ENCODE results near the gene TTLL9.

TTLL9 gene

GRCh38 chr20:31857861-31858759 lies 12.3 kb upstream of the TTLL9 start:
- DNase-seq (ENCODE audit: low spot score), result no peak

GRCh38 chr20:31858760-31859083 lies 11.7 kb upstream of the TTLL9 start:
- no peak for DNase-seq (ENCODE audit: low spot score)

- DNase-seq (ENCODE audit: low spot score), result no peak
Observed at GRCh38 chr20:31859266-31859997, 11.0 kb upstream of the TTLL9 start.

GRCh38 chr20:31859998-31860380 lies 10.4 kb upstream of the TTLL9 start:
- no peak for DNase-seq (ENCODE audit: low spot score)

GRCh38 chr20:31860390-31861134 lies 9.9 kb upstream of the TTLL9 start:
- DNase-seq (ENCODE audit: low spot score), result peak; percentile 56

GRCh38 chr20:31861135-31861384 lies 9.4 kb upstream of the TTLL9 start:
- peak; percentile 18 for DNase-seq (ENCODE audit: low spot score)

- peak; percentile 77 for DNase-seq (ENCODE audit: low spot score)
Observed at GRCh38 chr20:31861385-31862156, 8.9 kb upstream of the TTLL9 start.

- DNase-seq (ENCODE audit: low spot score), result no peak
Observed at GRCh38 chr20:31862157-31862470, 8.3 kb upstream of the TTLL9 start.

GRCh38 chr20:31862506-31862905 lies 7.9 kb upstream of the TTLL9 start:
- no peak for DNase-seq (ENCODE audit: low spot score)

GRCh38 chr20:31863296-31864085 lies 6.9 kb upstream of the TTLL9 start:
- no peak for DNase-seq (ENCODE audit: low spot score)

GRCh38 chr20:31864521-31865400 lies 5.7 kb upstream of the TTLL9 start:
- no peak for DNase-seq (ENCODE audit: low spot score)

GRCh38 chr20:31866221-31866620 lies 4.2 kb upstream of the TTLL9 start:
- no peak for DNase-seq (ENCODE audit: low spot score)

GRCh38 chr20:31868853-31869672 lies 1.4 kb upstream of the TTLL9 start:
- DNase-seq (ENCODE audit: low spot score), result no peak

- no peak for DNase-seq (ENCODE audit: low spot score)
Observed at GRCh38 chr20:31869673-31869941, 827 bp upstream of the TTLL9 start.

GRCh38 chr20:31870726-31871617 lies 538 bp downstream of the TTLL9 start:
- no peak for DNase-seq (ENCODE audit: low spot score)

GRCh38 chr20:31871618-31871954 lies 1.2 kb downstream of the TTLL9 start:
- no peak for DNase-seq (ENCODE audit: low spot score)

GRCh38 chr20:31872406-31872805 lies 2.0 kb downstream of the TTLL9 start:
- no peak for DNase-seq (ENCODE audit: low spot score)

- DNase-seq (ENCODE audit: low spot score), result no peak
Observed at GRCh38 chr20:31875671-31876070, 5.2 kb downstream of the TTLL9 start.

GRCh38 chr20:31877684-31878083 lies 7.2 kb downstream of the TTLL9 start:
- no peak for DNase-seq (ENCODE audit: low spot score)
